OCI-LY3 (cell line): Measurements from ENCODE around the gene PLEKHA8.

Experiments used
- CTCF ChIP-seq: fragments of 200-600, 300-600 bp; sonication (generic); IDR thresholded peaks from 2 replicates; pipeline ENCODE4 v1.5.1; 2014; ENCODE audit warnings: antibody characterized with exemption, low read length, low read depth
- EZH2phosphoT487 ChIP-seq: fragments of 200-600 bp; shearing (Covaris generic); IDR thresholded peaks from 2 replicates; pipeline ENCODE4 v1.6.1; 2018; ENCODE audit warnings: antibody characterized with exemption, mixed run types, low read depth

GRCh38 chr7:30087371-30087770 is 59.2 kb downstream of the PLEKHA8 start:
- TF ChIP-seq EZH2phosphoT487 (no peak), CTCF (no peak)
